Nephron (organoid): ENCODE results near the gene CR1L.

Experiments
- H3K27ac Mint-ChIP-seq, 3 experiments: 2 replicates each; pipeline ENCODE4 v1.8.0; 2020; ENCODE audit warnings: mixed read lengths in 3 of 3, mild to moderate bottlenecking in 2 of 3, moderate library complexity in 1 of 3
- H3K27me3 Mint-ChIP-seq: 2 replicates; pipeline ENCODE4 v1.8.0; 2021; ENCODE audit warnings: low read depth, mild to moderate bottlenecking, moderate library complexity, mixed read lengths
- H3K36me3 Mint-ChIP-seq: 2 replicates; pipeline ENCODE4 v1.8.0; 2020; ENCODE audit warnings: low read depth, mixed read lengths
- H3K4me1 Mint-ChIP-seq: 2 replicates; pipeline ENCODE4 v1.8.0; 2020; ENCODE audit warnings: mixed read lengths
- H3K4me3 Mint-ChIP-seq, 3 experiments: 2 replicates each; pipeline ENCODE4 v1.8.0; 2020; ENCODE audit warnings: mild to moderate bottlenecking in 3 of 3, mixed read lengths in 3 of 3, moderate library complexity in 2 of 3
- H3K9me3 Mint-ChIP-seq: 2 replicates; pipeline ENCODE4 v1.8.0; 2020; ENCODE audit warnings: mixed read lengths
- CTCF ChIP-seq, 3 experiments: fragments of 200-600 bp; sonication (generic); IDR thresholded peaks; one replicate each; pipeline ENCODE4 v1.5.0; 2021; ENCODE audit warnings: antibody characterized with exemption in 3 of 3; ENCODE audit not compliant: unreplicated experiment in 3 of 3

The CR1L gene

GRCh38 chr1:207645635-207646081, 725 bp downstream of the CR1L start:
- Mint-ChIP-seq H3K4me1 (peaks cover 5% of the 10 kb centered on the region), H3K4me3 (no peak overlapping the region)

GRCh38 chr1:207646171-207646570, 1.2 kb downstream of the CR1L start:
- Mint-ChIP-seq H3K9me3 (no peaks in the 10 kb centered on the region), H3K4me3 (no peak overlapping the region)

More at GRCh38 chr1:207645635-207646081, 725 bp downstream of the CR1L start:
- no peaks in the 10 kb centered on the region for H3K27me3 Mint-ChIP-seq
- no peak for TF ChIP-seq CTCF (IDR thresholded peaks at IDR 0.05; ENCODE audit: unreplicated experiment in 3 of 3)
- no peaks in the 10 kb centered on the region for H3K36me3 Mint-ChIP-seq
- H3K27ac Mint-ChIP-seq, result no peak overlapping the region
- H3K9me3 Mint-ChIP-seq, result no peaks in the 10 kb centered on the region

GRCh38 chr1:207646944-207647579, 2.1 kb downstream of the CR1L start:
- H3K27me3 Mint-ChIP-seq, result no peaks in the 10 kb centered on the region
- no peak for TF ChIP-seq CTCF (IDR thresholded peaks at IDR 0.05; ENCODE audit: unreplicated experiment in 3 of 3)
- H3K4me3 Mint-ChIP-seq, result no peak overlapping the region
- H3K4me1 Mint-ChIP-seq, result peaks cover 5% of the 10 kb centered on the region
- H3K27ac Mint-ChIP-seq, result no peak overlapping the region
- H3K9me3 Mint-ChIP-seq, result no peaks in the 10 kb centered on the region
- no peaks in the 10 kb centered on the region for H3K36me3 Mint-ChIP-seq

More at GRCh38 chr1:207646171-207646570, 1.2 kb downstream of the CR1L start:
- H3K27ac Mint-ChIP-seq, result no peak overlapping the region
- peaks cover 5% of the 10 kb centered on the region for H3K4me1 Mint-ChIP-seq
- no peak for TF ChIP-seq CTCF (IDR thresholded peaks at IDR 0.05; ENCODE audit: unreplicated experiment in 3 of 3)
- no peaks in the 10 kb centered on the region for H3K27me3 Mint-ChIP-seq
- H3K36me3 Mint-ChIP-seq, result no peaks in the 10 kb centered on the region

- Mint-ChIP-seq H3K27me3 (no peaks in the 10 kb centered on the region), H3K36me3 (no peaks in the 10 kb centered on the region), H3K4me1 (peaks cover 5% of the 10 kb centered on the region), H3K27ac (no peak overlapping the region), H3K9me3 (no peaks in the 10 kb centered on the region), H3K4me3 (no peak overlapping the region)
- no peak for TF ChIP-seq CTCF (IDR thresholded peaks at IDR 0.05; ENCODE audit: unreplicated experiment in 3 of 3)
These were observed 2.9 kb downstream of the CR1L start for GRCh38 chr1:207647671-207648333.

GRCh38 chr1:207648334-207649209, 3.6 kb downstream of the CR1L start:
- Mint-ChIP-seq H3K27ac (peak overlapping the region in 1 of 3 experiments; percentile 76), H3K4me3 (no peak overlapping the region), H3K4me1 (peaks cover 5% of the 10 kb centered on the region), H3K36me3 (no peaks in the 10 kb centered on the region), H3K27me3 (no peaks in the 10 kb centered on the region), H3K9me3 (no peaks in the 10 kb centered on the region)
- no peak for TF ChIP-seq CTCF (IDR thresholded peaks at IDR 0.05; ENCODE audit: unreplicated experiment in 3 of 3)
